H9 (cell line): ENCODE results near the gene FGF3. TPM values are rescaled to one million over a fixed set of nuclear protein-coding genes. Genes with fewer than 3 reads are reported as not detected.
A peak's percentile ranks its signal among the peaks of the same experiment; 100 is the strongest.

Experiments
- DNase-seq: peaks from one replicate; pipeline ENCODE4 v3.0.0-alpha.2; 2017
- H2AFZ ChIP-seq: one replicate; pipeline ENCODE4 v1.6.1; 2013; ENCODE audit warnings: mild to moderate bottlenecking, low read length, control low read depth, moderate library complexity
- H2AK5ac ChIP-seq: 2 replicates; pipeline ENCODE4 v1.6.1; 2013; ENCODE audit warnings: low read length, control low read depth, mixed read lengths; ENCODE audit not compliant: insufficient read length
- H2BK120ac ChIP-seq: one replicate; pipeline ENCODE4 v1.6.1; 2013; ENCODE audit warnings: low read depth, mild to moderate bottlenecking, low read length, control low read depth, inconsistent platforms; ENCODE audit not compliant: poor library complexity, severe bottlenecking
- H2BK12ac ChIP-seq: 2 replicates; pipeline ENCODE4 v1.6.1; 2013; ENCODE audit warnings: low read length, control low read depth, mixed read lengths, low read depth; ENCODE audit not compliant: insufficient read length
- H2BK15ac ChIP-seq: 2 replicates; pipeline ENCODE4 v1.6.1; 2013; ENCODE audit warnings: low read depth, low read length, control low read depth
- H2BK20ac ChIP-seq: one replicate; pipeline ENCODE4 v1.6.1; 2013; ENCODE audit warnings: low read depth, mild to moderate bottlenecking, low read length, control low read depth, inconsistent platforms; ENCODE audit not compliant: poor library complexity, severe bottlenecking
- H2BK5ac ChIP-seq: 2 replicates; pipeline ENCODE4 v1.6.1; 2013; ENCODE audit warnings: low read length, control low read depth, mixed read lengths; ENCODE audit not compliant: insufficient read length
- H3K14ac ChIP-seq: 2 replicates; pipeline ENCODE4 v1.6.1; 2013; ENCODE audit warnings: low read length, control low read depth; ENCODE audit not compliant: insufficient read depth
- H3K18ac ChIP-seq: 2 replicates; pipeline ENCODE4 v1.6.1; 2013; ENCODE audit warnings: low read depth, mild to moderate bottlenecking, mixed read lengths, low read length, control low read depth; ENCODE audit not compliant: insufficient read length
- H3K23ac ChIP-seq: 2 replicates; pipeline ENCODE4 v1.6.1; 2013; ENCODE audit warnings: low read length, control low read depth, mixed read lengths, low read depth; ENCODE audit not compliant: insufficient read length
- H3K23me2 ChIP-seq: 2 replicates; pipeline ENCODE4 v1.6.1; 2013; ENCODE audit warnings: low read depth, mild to moderate bottlenecking, mixed read lengths, low read length, control low read depth; ENCODE audit not compliant: insufficient read length, poor library complexity, severe bottlenecking
- H3K27ac ChIP-seq: 2 replicates; pipeline ENCODE4 v1.5.1; 2013; ENCODE audit warnings: low read length, control low read depth, mixed read lengths, low read depth; ENCODE audit not compliant: insufficient read length
- H3K27me3 ChIP-seq: 2 replicates; pipeline ENCODE4 v1.6.1; 2013; ENCODE audit warnings: low read length, control low read depth, inconsistent platforms; ENCODE audit not compliant: insufficient read depth
- H3K4ac ChIP-seq: 2 replicates; pipeline ENCODE4 v1.6.1; 2013; ENCODE audit warnings: low read depth, mild to moderate bottlenecking, control low read depth, inconsistent platforms, low read length, moderate library complexity
- H3K4me1 ChIP-seq: 2 replicates; pipeline ENCODE4 v1.6.1; 2013; ENCODE audit warnings: low read length, control low read depth, inconsistent platforms; ENCODE audit not compliant: insufficient read depth
- H3K4me2 ChIP-seq: 2 replicates; pipeline ENCODE4 v1.6.1; 2013; ENCODE audit warnings: low read length, control low read depth, mixed read lengths; ENCODE audit not compliant: insufficient read length, insufficient read depth
- H3K56ac ChIP-seq: 2 replicates; pipeline ENCODE4 v1.6.1; 2013; ENCODE audit warnings: low read depth, mild to moderate bottlenecking, mixed read lengths, low read length, control low read depth; ENCODE audit not compliant: insufficient read length
- H3K79me1 ChIP-seq: 2 replicates; pipeline ENCODE4 v1.6.1; 2013; ENCODE audit warnings: low read depth, mild to moderate bottlenecking, moderate library complexity, low read length, control low read depth, inconsistent platforms; ENCODE audit not compliant: insufficient read depth, poor library complexity, severe bottlenecking
- H3K79me2 ChIP-seq: 2 replicates; pipeline ENCODE4 v1.6.1; 2013; ENCODE audit warnings: low read length, control low read depth, inconsistent platforms; ENCODE audit not compliant: insufficient read depth
- H3K9ac ChIP-seq: 2 replicates; pipeline ENCODE4 v1.6.1; 2013; ENCODE audit warnings: low read length, control low read depth, mixed read lengths; ENCODE audit not compliant: insufficient read length; ENCODE audit errors: extremely low read depth
- H3K9me3 ChIP-seq: one replicate; pipeline ENCODE4 v1.6.1; 2013; ENCODE audit warnings: low read depth, low read length, inconsistent platforms; ENCODE audit not compliant: control insufficient read depth
- H3T11ph ChIP-seq: one replicate; pipeline ENCODE4 v1.6.1; 2013; ENCODE audit warnings: mild to moderate bottlenecking, low read length, control low read depth, inconsistent platforms
- H4K20me1 ChIP-seq: one replicate; pipeline ENCODE4 v1.6.1; 2013; ENCODE audit not compliant: control insufficient read depth, insufficient read length, insufficient read depth
- H4K5ac ChIP-seq: 2 replicates; pipeline ENCODE4 v1.6.1; 2013; ENCODE audit warnings: low read depth, mild to moderate bottlenecking, mixed read lengths, low read length, control low read depth; ENCODE audit not compliant: insufficient read length
- H4K8ac ChIP-seq: replicated peaks from 2 replicates; pipeline ENCODE4 v1.6.1; 2013; ENCODE audit warnings: low read length, control low read depth, mixed read lengths, low read depth; ENCODE audit not compliant: insufficient read length
- H4K91ac ChIP-seq: 2 replicates; pipeline ENCODE4 v1.6.1; 2013; ENCODE audit warnings: low read depth, mild to moderate bottlenecking, moderate library complexity, mixed read lengths, low read length, control low read depth; ENCODE audit not compliant: insufficient read length
- H3K27ac Mint-ChIP-seq, 3 experiments: 2 replicates in 2 of 3; 3 replicates in 1 of 3; pipeline ENCODE4 v1.8.0; 2020 to 2021; ENCODE audit warnings: mixed read lengths in 3 of 3, mild to moderate bottlenecking in 1 of 3, moderate library complexity in 1 of 3
- H3K27me3 Mint-ChIP-seq: 2 replicates; pipeline ENCODE4 v1.8.0; 2021; ENCODE audit warnings: low read depth, mild to moderate bottlenecking, moderate library complexity, mixed read lengths
- H3K36me3 Mint-ChIP-seq, 3 experiments: 2 replicates in 2 of 3; 3 replicates in 1 of 3; pipeline ENCODE4 v1.8.0; 2020 to 2021; ENCODE audit warnings: low read depth in 3 of 3, mixed read lengths in 3 of 3; ENCODE audit not compliant: insufficient read depth in 1 of 3
- H3K4me1 Mint-ChIP-seq, 2 experiments: 2 replicates each; pipeline ENCODE4 v1.8.0; 2020; ENCODE audit warnings: mixed read lengths in 2 of 2
- H3K4me3 Mint-ChIP-seq, 2 experiments: 2 replicates in 1 of 2; 3 replicates in 1 of 2; pipeline ENCODE4 v1.8.0; 2020 to 2021; ENCODE audit warnings: mild to moderate bottlenecking in 2 of 2, mixed read lengths in 2 of 2, moderate library complexity in 1 of 2
- H3K9me3 Mint-ChIP-seq, 2 experiments: 2 replicates in 1 of 2; 3 replicates in 1 of 2; pipeline ENCODE4 v1.8.0; 2020; ENCODE audit warnings: mild to moderate bottlenecking in 2 of 2, mixed read lengths in 2 of 2, moderate library complexity in 1 of 2
- WGBS: extraction: QIAGEN DNeasy Blood & Tissue Kit; methylation state at CpG from one replicate; pipeline ENCODE4 v1.1.7; 2013; ENCODE audit warnings: missing lambda C conversion rate, low lambda C conversion rate, mixed read lengths; ENCODE audit not compliant: insufficient read length; ENCODE audit errors: extremely low coverage; 5-methylcytosine and 5-hydroxymethylcytosine counted together
- long read RNA-seq: library from polyadenylated mRNA; unstranded; transcript quantifications from one replicate; pipeline ENCODE4 v2.0.0, GENCODE V29; 2020
- total RNA-seq: library from RNA; stranded (reverse); gene quantifications from 2 replicates; pipeline ENCODE4 v1.2.1, GENCODE V29; 2021
- TF ChIP-seq, protein P1 (sequence below): fragments of 200-600 bp; sonication (generic); conservative IDR thresholded peaks from 3 replicates; pipeline ENCODE4 v1.8.0; 2021; ENCODE audit warnings: antibody characterized with exemption, mild to moderate bottlenecking

Gene FGF3
- not detected in 2 replicates for total RNA-seq
- long read RNA-seq, partial matches to known transcripts = 1 of 1 reads
- long read RNA-seq, other reads (novel, unspliced or antisense) = 0 of 1 reads

DNA sequence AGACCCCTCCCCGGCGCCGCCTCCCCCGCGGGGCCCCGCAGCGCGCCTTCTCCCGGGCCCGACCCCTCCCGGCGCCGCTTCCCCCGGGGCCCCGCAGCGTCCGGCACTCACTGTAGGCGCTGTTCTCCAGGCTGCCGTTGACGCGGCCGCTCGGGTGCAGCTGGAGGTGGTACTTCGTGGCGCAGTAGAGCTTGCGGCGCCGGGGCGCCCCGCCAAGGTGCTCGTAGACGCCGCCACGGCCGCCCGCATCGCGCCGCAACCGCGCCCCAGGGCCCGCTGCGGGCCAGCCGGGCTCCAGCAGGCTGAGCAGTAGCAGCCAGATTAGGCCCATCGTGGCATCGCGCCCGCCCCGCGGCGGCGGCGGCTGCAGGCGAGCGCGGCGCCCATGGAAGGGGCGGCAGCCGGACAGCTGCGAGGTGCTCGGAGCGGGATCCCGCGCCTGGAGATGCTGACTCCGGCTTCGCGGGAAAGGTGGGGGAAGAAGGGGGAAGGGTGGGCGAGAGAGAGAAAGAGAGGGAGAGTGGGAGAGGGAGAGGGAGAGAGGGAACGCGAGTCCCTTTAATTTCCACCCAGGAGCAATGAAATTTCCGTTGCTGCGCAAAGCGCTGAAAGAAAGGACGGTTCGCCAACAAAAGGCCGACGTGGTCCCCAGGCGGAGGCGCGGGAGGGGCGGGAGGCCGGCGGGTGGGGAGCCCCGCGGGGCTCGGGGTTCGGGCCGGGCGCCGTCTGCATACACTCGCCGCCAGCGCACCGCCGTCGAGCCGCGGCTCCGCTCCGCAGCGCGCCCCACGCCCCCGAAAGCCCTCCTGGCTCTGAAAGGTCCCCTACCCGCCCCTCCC lies at the start of gene FGF3:
TSS of gene FGF3 (minus strand) at position 814 of the 839 bp plus-strand sequence. CDS start at position 331, 483 bp downstream.
- no peak within 1 kb of the TSS for H2AK5ac ChIP-seq
- no peak within 1 kb of the TSS for H3K18ac ChIP-seq
- peaks cover 99% of the 10 kb centered on the region for H3K27me3 Mint-ChIP-seq
- no peak within 1 kb of the TSS for H4K8ac ChIP-seq
- H4K5ac ChIP-seq = no peak within 1 kb of the TSS
- DNase-seq = no peak
- peak within 1 kb of the TSS; percentile 15 to 71; a peak in 3 of 5 replicates for H3K4me3 Mint-ChIP-seq
- peak within 1 kb of the TSS; percentile 45 for H3K4me2 ChIP-seq
- no peaks in the 10 kb centered on the region; a peak in 1 of 7 replicates for H3K36me3 Mint-ChIP-seq
- no peak within 1 kb of the TSS for H3K27ac ChIP-seq
- H3K9me3 Mint-ChIP-seq = peaks cover 0 to 4% of the 10 kb centered on the region in 2 experiments; a peak in 3 of 5 replicates
- no peak within 1 kb of the TSS for H3K9ac ChIP-seq
- no peak within 1 kb of the TSS for H2BK12ac ChIP-seq
- no peak within 1 kb of the TSS for H3K4ac ChIP-seq
- no peaks in the 10 kb centered on the region for H3K79me1 ChIP-seq
- WGBS = no CpG with 5 or more reads among the region's 105 CpGs
- no peak within 1 kb of the TSS for H3K23ac ChIP-seq
- H3K14ac ChIP-seq = no peak within 1 kb of the TSS; the same call in 1 of the 2 replicates
- H2BK20ac ChIP-seq = no peak within 1 kb of the TSS
- H3K23me2 ChIP-seq = peaks cover 9% of the 10 kb centered on the region
- H2BK5ac ChIP-seq = no peak within 1 kb of the TSS
- H2AFZ ChIP-seq = no peak within 1 kb of the TSS
- no peaks in the 10 kb centered on the region for H4K20me1 ChIP-seq
- H2BK120ac ChIP-seq = no peak within 1 kb of the TSS
- H3K79me2 ChIP-seq = no peaks in the 10 kb centered on the region
- H3T11ph ChIP-seq = no peak within 1 kb of the TSS
- H2BK15ac ChIP-seq = no peak within 1 kb of the TSS
- no peaks in the 10 kb centered on the region for H3K4me1 ChIP-seq
- peaks cover 6 to 11% of the 10 kb centered on the region in 2 experiments for H3K4me1 Mint-ChIP-seq
- no peaks in the 10 kb centered on the region for H3K9me3 ChIP-seq
- TF ChIP-seq, protein P1, sequence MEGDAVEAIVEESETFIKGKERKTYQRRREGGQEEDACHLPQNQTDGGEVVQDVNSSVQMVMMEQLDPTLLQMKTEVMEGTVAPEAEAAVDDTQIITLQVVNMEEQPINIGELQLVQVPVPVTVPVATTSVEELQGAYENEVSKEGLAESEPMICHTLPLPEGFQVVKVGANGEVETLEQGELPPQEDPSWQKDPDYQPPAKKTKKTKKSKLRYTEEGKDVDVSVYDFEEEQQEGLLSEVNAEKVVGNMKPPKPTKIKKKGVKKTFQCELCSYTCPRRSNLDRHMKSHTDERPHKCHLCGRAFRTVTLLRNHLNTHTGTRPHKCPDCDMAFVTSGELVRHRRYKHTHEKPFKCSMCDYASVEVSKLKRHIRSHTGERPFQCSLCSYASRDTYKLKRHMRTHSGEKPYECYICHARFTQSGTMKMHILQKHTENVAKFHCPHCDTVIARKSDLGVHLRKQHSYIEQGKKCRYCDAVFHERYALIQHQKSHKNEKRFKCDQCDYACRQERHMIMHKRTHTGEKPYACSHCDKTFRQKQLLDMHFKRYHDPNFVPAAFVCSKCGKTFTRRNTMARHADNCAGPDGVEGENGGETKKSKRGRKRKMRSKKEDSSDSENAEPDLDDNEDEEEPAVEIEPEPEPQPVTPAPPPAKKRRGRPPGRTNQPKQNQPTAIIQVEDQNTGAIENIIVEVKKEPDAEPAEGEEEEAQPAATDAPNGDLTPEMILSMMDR = no peak
- H4K91ac ChIP-seq = no peak within 1 kb of the TSS
- H3K27ac Mint-ChIP-seq = no peak within 1 kb of the TSS; a peak in 1 of 7 replicates
- H3K56ac ChIP-seq = no peak within 1 kb of the TSS
- peaks cover 60% of the 10 kb centered on the region for H3K27me3 ChIP-seq
